HepG2 (cell line): ENCODE results near the gene TACC2. TPM values are rescaled to one million over a fixed set of nuclear protein-coding genes. Genes with fewer than 3 reads are reported as not detected.

Source experiments
- ATF4 ChIP-seq, 2 experiments: fragments of 450-650 bp in 1 of 2; sonication (generic) in 1 of 2; formaldehyde crosslinking; IDR thresholded peaks; 2 replicates each; pipeline versions ENCODE4 v1.5.0 to v1.8.0; 2020 to 2022; ENCODE audit warnings: mild to moderate bottlenecking in 1 of 2, missing genetic modification reagents in 1 of 2
- DDIT3 ChIP-seq: sonication (generic); formaldehyde crosslinking; IDR thresholded peaks from 2 replicates; pipeline ENCODE4 v1.4.0; 2020; ENCODE audit warnings: mild to moderate bottlenecking, missing genetic modification reagents
- GPBP1L1 ChIP-seq: sonication (generic); formaldehyde crosslinking; IDR thresholded peaks from 2 replicates; pipeline ENCODE4 v1.5.0; 2020; ENCODE audit warnings: mild to moderate bottlenecking, missing genetic modification reagents
- GRHL1 ChIP-seq: sonication (generic); formaldehyde crosslinking; conservative IDR thresholded peaks from 2 replicates; pipeline ENCODE4 v1.8.0; 2022; ENCODE audit warnings: missing genetic modification reagents
- HNF4G ChIP-seq, 2 experiments: sonication (generic) in 1 of 2; formaldehyde crosslinking in 1 of 2; IDR thresholded peaks; 2 replicates each; pipeline versions ENCODE4 v1.4.0 to v1.6.1; 2011 to 2020; ENCODE audit warnings: borderline replicate concordance in 2 of 2, low read depth in 2 of 2, mild to moderate bottlenecking in 2 of 2, low read length in 1 of 2, missing genetic modification reagents in 1 of 2, moderate library complexity in 1 of 2
- JUNB ChIP-seq: sonication (generic); formaldehyde crosslinking; IDR thresholded peaks from 2 replicates; pipeline ENCODE4 v1.8.0; 2022; ENCODE audit warnings: missing genetic modification reagents, mild to moderate bottlenecking, borderline replicate concordance
- KDM2A ChIP-seq: sonication (generic); formaldehyde crosslinking; IDR thresholded peaks from 2 replicates; pipeline ENCODE4 v1.4.0; 2020; ENCODE audit warnings: low read depth, missing genetic modification reagents, borderline replicate concordance
- MBNL3 ChIP-seq: fragments of 250-450 bp; sonication (Bioruptor Pico); conservative IDR thresholded peaks from 2 replicates; pipeline ENCODE4 v1.8.0; 2022; ENCODE audit warnings: mild to moderate bottlenecking, inconsistent platforms
- NR0B2 ChIP-seq: sonication (generic); formaldehyde crosslinking; IDR thresholded peaks from 2 replicates; pipeline ENCODE4 v1.4.0; 2020; ENCODE audit warnings: mild to moderate bottlenecking, missing genetic modification reagents
- RNF219 ChIP-seq: sonication (generic); formaldehyde crosslinking; IDR thresholded peaks from 2 replicates; pipeline ENCODE4 v1.5.0; 2020; ENCODE audit warnings: mild to moderate bottlenecking, missing genetic modification reagents
- SETDB1 ChIP-seq: sonication (generic); formaldehyde crosslinking; IDR thresholded peaks from 2 replicates; pipeline ENCODE4 v1.5.1; 2020; ENCODE audit warnings: missing genetic modification reagents, mild to moderate bottlenecking, borderline replicate concordance
- SOX5 ChIP-seq: IDR thresholded peaks from 2 replicates; pipeline ENCODE4 v1.6.1; 2016; ENCODE audit warnings: borderline replicate concordance
- STAT6 ChIP-seq: sonication (generic); formaldehyde crosslinking; IDR thresholded peaks from 2 replicates; pipeline ENCODE4 v1.4.0; 2020; ENCODE audit warnings: missing genetic modification reagents, mild to moderate bottlenecking, borderline replicate concordance
- ZNF33A ChIP-seq: sonication (generic); formaldehyde crosslinking; IDR thresholded peaks from 2 replicates; pipeline ENCODE4 v1.5.1; 2020; ENCODE audit warnings: missing genetic modification reagents, mild to moderate bottlenecking, moderate library complexity, borderline replicate concordance
- ZNF557 ChIP-seq: sonication (generic); formaldehyde crosslinking; IDR thresholded peaks from 2 replicates; pipeline ENCODE4 v1.4.0; 2020; ENCODE audit warnings: missing genetic modification reagents
- ZNF749 ChIP-seq: sonication (generic); formaldehyde crosslinking; IDR thresholded peaks from 2 replicates; pipeline ENCODE4 v1.8.0; 2022; ENCODE audit warnings: mild to moderate bottlenecking, missing genetic modification reagents, moderate library complexity, borderline replicate concordance
- ZSCAN30 ChIP-seq: sonication (generic); formaldehyde crosslinking; IDR thresholded peaks from 2 replicates; pipeline ENCODE4 v1.5.0; 2020; ENCODE audit warnings: mild to moderate bottlenecking, missing genetic modification reagents
- polyA plus RNA-seq, 8 experiments: library from polyadenylated mRNA; depleted of rRNA in 3 of 8; stranded (reverse) in 7 of 8; unstranded in 1 of 8; fragments of >200 nt; fragmentation: Illumina TruSeq in 4 of 8; extraction: Trizol in 4 of 8; gene quantifications; 2 replicates each; pipeline versions ENCODE4 v1.2.1 to v1.2.3, GENCODE V29; 2011 to 2016; ENCODE audit warnings: low read depth in 4 of 8, missing spikeins in 1 of 8, mixed read lengths in 1 of 8; ENCODE audit not compliant: insufficient read depth in 1 of 8
- total RNA-seq, 5 experiments: library from RNA; depleted of rRNA; stranded (reverse); fragments of >200 nt; fragmentation: Illumina TruSeq; extraction: Trizol; gene quantifications; 2 replicates each; pipeline ENCODE4 v1.2.3, GENCODE V29; 2016; ENCODE audit warnings: low read depth in 1 of 5

Gene TACC2
- total and polyA plus RNA-seq, 2 of the 13 experiments (the other 11 are each of a cell fraction or from before 2014, with no cell fraction given), result 11.8 to 16.0 TPM

GRCh38 chr10:122113945-122114747, 125.2 kb downstream of the TACC2 start (continued):
- TF ChIP-seq GPBP1L1 (CRISPR knock-in tag) (no peak), HNF4G (IDR thresholded peaks at IDR 0.05; ENCODE audit: borderline replicate concordance, low read depth, low read length) (no peak), HNF4G (CRISPR knock-in tag; IDR thresholded peaks at IDR 0.05; ENCODE audit: borderline replicate concordance, low read depth) (no peak), ZSCAN30 (CRISPR knock-in tag) (no peak), SETDB1 (CRISPR knock-in tag) (no peak), SOX5 (no peak), GRHL1 (CRISPR knock-in tag) (no peak), RNF219 (CRISPR knock-in tag) (no peak), NR0B2 (CRISPR knock-in tag) (no peak), KDM2A (CRISPR knock-in tag) (no peak), DDIT3 (no peak), ZNF557 (CRISPR knock-in tag) (no peak), ATF4 (CRISPR knock-in tag; IDR thresholded peaks at IDR 0.05) (peak in 1 of 2 experiments; percentile 10; a peak in 1 of 4 replicates), ZNF749 (0 out of 2 replicates have a peak, but pooled peaks have one; percentile 45), JUNB (no peak), MBNL3 (no peak), STAT6 (CRISPR knock-in tag) (no peak), ZNF33A (CRISPR knock-in tag) (no peak)
